Stimulated activated naive B cell treated with anti-CD40 and anti-IgM and Interleukin-4, amounts not matched to agents 10 μg/mL and 1 μg/mL and 100 μg/mL, for 72 hours (primary cell): ENCODE results near the gene HEXA.
"Not testable (repeated sequence)": the region's sequence is repeated elsewhere in the genome, so short reads cannot be mapped to it uniquely, and the experiment has no call there.

ENCODE experiments used
- ATAC-seq, 2 donors: fragments of 150-1000 bp; cut with Tn5 transposase; replicated peaks; 2 replicates each; pipeline ENCODE4 v1.10.0; 2021; ENCODE audit warnings: moderate library complexity in 1 of 2
- DNase-seq: peaks from one replicate; pipeline ENCODE4 v3.0.0; 2021
- H3K27ac Mint-ChIP-seq: one replicate; pipeline ENCODE4 v1.8.0; 2022; ENCODE audit warnings: mild to moderate bottlenecking, mixed read lengths
- H3K27me3 Mint-ChIP-seq, 2 donors: one replicate each; pipeline ENCODE4 v1.8.0; 2022; ENCODE audit warnings: mixed read lengths in 2 of 2
- H3K36me3 Mint-ChIP-seq, 2 donors: one replicate each; pipeline ENCODE4 v1.8.0; 2022; ENCODE audit warnings: mixed read lengths in 2 of 2, mild to moderate bottlenecking in 1 of 2
- H3K4me1 Mint-ChIP-seq, 2 donors: one replicate each; pipeline ENCODE4 v1.8.0; 2022; ENCODE audit warnings: mixed read lengths in 2 of 2, mild to moderate bottlenecking in 1 of 2
- H3K4me3 Mint-ChIP-seq, 2 donors: one replicate each; pipeline ENCODE4 v1.8.0; 2022; ENCODE audit warnings: mild to moderate bottlenecking in 2 of 2, mixed read lengths in 2 of 2, moderate library complexity in 1 of 2
- H3K9me3 Mint-ChIP-seq, 2 donors: one replicate each; pipeline ENCODE4 v1.8.0; 2022; ENCODE audit warnings: mixed read lengths in 2 of 2, mild to moderate bottlenecking in 1 of 2

The HEXA gene

DNA sequence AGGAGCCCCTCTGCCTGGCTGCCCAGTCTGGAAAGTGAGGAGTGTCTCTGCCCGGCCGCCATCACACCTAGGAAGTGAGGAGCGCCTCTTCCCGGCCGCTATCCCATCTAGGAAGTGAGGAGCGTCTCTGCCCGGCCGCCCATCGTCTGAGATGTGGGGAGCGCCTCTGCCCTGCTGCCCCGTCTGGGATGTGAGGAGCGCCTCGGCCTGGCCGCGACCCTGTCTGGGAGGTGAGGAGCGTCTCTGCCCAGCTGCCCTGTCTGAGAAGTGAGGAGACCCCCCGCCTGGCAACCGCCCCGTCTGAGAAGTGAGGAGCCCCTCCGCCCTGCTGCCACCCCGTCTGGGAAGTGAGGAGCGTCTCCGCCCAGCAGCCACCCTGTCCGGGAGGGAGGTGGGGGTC, 20.5 kb upstream of the HEXA start:
- not testable (repeated sequence) for DNase-seq, ATAC-seq
- peaks cover 7 to 21% of the 10 kb centered on the region in 2 donors for H3K27me3 Mint-ChIP-seq

DNA sequence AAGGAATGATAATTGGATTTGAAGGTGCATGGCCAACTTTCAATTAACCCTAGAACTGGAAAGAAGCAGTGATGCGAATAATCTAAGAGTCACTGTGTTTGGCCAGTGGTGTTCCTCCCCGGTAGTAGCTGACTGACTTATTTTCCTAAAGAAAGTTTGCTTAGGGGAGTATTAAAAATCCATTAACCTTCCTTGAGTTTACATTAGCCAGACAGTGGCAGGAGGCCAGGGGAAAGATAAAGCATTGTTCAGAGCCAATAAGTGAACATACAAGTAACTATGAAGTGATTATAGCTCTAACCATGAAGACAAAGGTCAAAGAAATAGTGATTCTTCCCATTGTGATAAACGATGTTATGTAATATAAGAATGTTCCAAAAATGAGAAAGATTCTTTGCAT, 13.4 kb upstream of the HEXA start:
- no peak overlapping the region for H3K4me3 Mint-ChIP-seq
- H3K27ac Mint-ChIP-seq: no peak overlapping the region
- H3K27me3 Mint-ChIP-seq: peaks cover 13 to 31% of the 10 kb centered on the region in 2 donors
- H3K4me1 Mint-ChIP-seq: no peaks in the 10 kb centered on the region
- H3K36me3 Mint-ChIP-seq: no peaks in the 10 kb centered on the region
- peaks cover 0 to 1% of the 10 kb centered on the region in 2 donors for H3K9me3 Mint-ChIP-seq
- no peak for DNase-seq
- ATAC-seq: no peak

More for the DNA sequence above, 20.5 kb upstream of the HEXA start:
- not testable (repeated sequence) for H3K27ac Mint-ChIP-seq, H3K4me1 Mint-ChIP-seq, H3K4me3 Mint-ChIP-seq, H3K36me3 Mint-ChIP-seq, H3K9me3 Mint-ChIP-seq

DNA sequence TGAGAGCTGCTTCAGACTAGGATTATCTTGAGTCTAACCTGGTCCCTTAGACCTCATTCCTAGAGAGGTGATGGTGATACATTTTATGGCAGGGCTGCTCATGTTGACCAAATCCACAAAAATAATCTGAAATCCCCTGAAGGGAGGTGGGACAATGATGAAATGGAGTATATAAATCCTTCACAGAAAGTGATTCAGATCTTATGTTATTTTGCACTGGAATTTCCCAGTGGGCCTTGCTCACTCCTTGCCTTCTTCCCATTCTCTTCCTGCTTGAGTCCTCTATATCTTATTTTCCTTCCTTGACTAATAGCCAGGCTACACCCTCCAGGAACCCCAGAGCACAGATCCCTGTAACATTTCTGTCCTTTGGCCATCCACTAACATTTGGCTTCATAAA, 11.9 kb upstream of the HEXA start:
- peaks cover 0 to 1% of the 10 kb centered on the region in 2 donors for H3K9me3 Mint-ChIP-seq
- no peaks in the 10 kb centered on the region for H3K4me1 Mint-ChIP-seq
- DNase-seq (no peak), ATAC-seq (no peak)
- no peak overlapping the region for H3K4me3 Mint-ChIP-seq
- peaks cover 19 to 39% of the 10 kb centered on the region in 2 donors for H3K27me3 Mint-ChIP-seq
- no peaks in the 10 kb centered on the region for H3K36me3 Mint-ChIP-seq
- no peak overlapping the region for H3K27ac Mint-ChIP-seq

DNA sequence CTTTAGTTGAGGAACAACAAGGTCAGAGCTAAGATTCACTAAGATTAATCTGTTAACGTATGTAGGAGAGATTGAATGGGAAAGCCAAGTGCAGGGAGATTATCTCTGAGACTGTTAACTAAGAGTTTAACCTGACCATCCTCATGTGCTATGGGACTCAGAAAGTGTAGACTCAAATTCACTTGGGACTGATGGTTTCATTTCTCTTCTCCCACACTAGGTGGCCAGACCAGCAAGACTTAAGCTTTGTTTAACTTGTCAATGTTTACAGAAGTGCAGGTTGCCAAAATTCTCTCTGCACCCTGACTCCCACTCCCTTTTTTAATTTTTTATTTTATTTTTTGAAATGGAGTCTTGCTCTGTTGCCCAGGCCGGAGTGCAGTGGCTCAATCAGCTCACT, 6.3 kb upstream of the HEXA start:
- no peaks in the 10 kb centered on the region for H3K9me3 Mint-ChIP-seq

DNA sequence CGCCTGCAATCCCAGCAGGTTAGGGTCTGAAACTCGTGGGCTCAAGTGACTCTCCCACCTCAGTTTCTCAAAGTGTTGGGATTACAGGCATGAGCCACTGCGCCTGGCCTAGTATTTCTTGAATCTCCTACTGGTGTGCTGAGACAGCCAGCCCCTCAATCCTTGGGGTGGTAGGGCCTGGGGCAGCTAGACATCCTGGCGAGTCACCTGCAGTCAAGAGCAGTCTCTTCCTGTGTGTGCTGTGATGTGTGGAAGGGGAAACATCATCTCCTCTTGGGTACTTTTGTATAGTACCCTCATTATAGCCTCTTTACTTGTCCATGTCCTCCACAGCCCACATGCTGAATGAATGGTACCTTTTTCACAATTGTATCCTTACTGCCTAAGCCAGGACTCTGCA, 4.9 kb upstream of the HEXA start:
- no peak overlapping the region for H3K4me3 Mint-ChIP-seq
- no peaks in the 10 kb centered on the region for H3K9me3 Mint-ChIP-seq
- DNase-seq: no peak
- H3K27me3 Mint-ChIP-seq: peaks cover 19 to 26% of the 10 kb centered on the region in 2 donors
- H3K27ac Mint-ChIP-seq: no peak overlapping the region
- peaks cover 0 to 4% of the 10 kb centered on the region in 2 donors for H3K36me3 Mint-ChIP-seq
- ATAC-seq: no peak
- H3K4me1 Mint-ChIP-seq: peaks cover 17 to 23% of the 10 kb centered on the region in 2 donors

More for the DNA sequence above, 6.3 kb upstream of the HEXA start:
- peaks cover 11% of the 10 kb centered on the region in 2 donors for H3K4me1 Mint-ChIP-seq
- H3K36me3 Mint-ChIP-seq: no peaks in the 10 kb centered on the region
- H3K4me3 Mint-ChIP-seq: no peak overlapping the region
- ATAC-seq: no peak
- no peak overlapping the region for H3K27ac Mint-ChIP-seq
- no peak for DNase-seq
- H3K27me3 Mint-ChIP-seq: peaks cover 19 to 27% of the 10 kb centered on the region in 2 donors

DNA sequence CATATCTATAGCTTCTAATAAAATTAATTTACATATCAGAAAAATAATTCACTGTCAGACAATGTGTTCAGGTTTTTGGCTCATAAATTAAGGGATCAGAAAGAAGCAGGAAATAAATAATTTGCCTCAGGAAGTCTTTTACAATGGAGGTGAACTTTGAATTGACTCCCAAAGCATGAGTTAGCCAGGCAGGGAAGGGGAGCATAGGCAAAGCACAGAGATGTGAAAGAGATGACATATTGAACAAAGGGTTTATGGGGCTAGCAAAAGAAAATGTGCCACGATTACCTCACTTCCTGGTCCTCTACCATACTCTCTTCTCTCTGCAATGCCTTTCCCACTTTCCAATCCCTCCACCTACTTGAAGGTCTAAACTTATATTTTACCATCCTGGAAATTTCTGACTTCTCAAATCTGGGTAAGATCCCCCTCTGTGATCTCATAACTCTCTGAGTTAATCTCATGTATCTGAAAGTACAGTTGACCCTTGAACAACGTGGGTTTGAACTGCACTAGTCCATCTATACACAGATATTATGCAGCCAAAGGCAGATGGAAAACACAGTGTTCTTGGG, 4.1 kb upstream of the HEXA start:
- Mint-ChIP-seq H3K36me3 (peaks cover 0 to 12% of the 10 kb centered on the region in 2 donors), H3K4me1 (peaks cover 25 to 31% of the 10 kb centered on the region in 2 donors), H3K27ac (no peak overlapping the region), H3K4me3 (no peak overlapping the region), H3K27me3 (peaks cover 14 to 18% of the 10 kb centered on the region in 2 donors), H3K9me3 (no peaks in the 10 kb centered on the region)
- DNase-seq (no peak), ATAC-seq (no peak)

DNA sequence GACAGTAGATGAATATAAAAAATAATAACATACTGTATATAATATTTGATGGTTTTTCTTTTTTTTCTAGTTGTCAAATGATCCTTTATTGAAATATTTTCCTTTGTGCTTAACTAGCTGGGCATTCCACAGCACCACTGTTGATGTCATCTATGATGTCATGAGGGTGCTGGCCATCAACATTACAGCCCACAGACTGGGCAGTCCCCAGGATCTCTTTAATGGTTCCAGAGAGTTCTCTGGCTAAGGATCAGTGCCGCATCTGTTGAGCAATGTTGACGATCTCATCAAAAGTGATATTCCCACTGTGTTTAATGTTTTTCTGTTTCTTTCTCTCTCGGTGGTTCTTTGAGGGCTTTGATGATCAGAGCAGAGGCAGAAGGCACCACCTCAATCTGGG, 3.3 kb upstream of the HEXA start:
- not testable (repeated sequence) for H3K9me3 Mint-ChIP-seq, H3K4me3 Mint-ChIP-seq, DNase-seq, ATAC-seq, H3K27ac Mint-ChIP-seq
- Mint-ChIP-seq H3K27me3 (peaks cover 9 to 12% of the 10 kb centered on the region in 2 donors), H3K36me3 (peaks cover under 1 to 19% of the 10 kb centered on the region in 2 donors), H3K4me1 (peaks cover 32 to 40% of the 10 kb centered on the region in 2 donors)

DNA sequence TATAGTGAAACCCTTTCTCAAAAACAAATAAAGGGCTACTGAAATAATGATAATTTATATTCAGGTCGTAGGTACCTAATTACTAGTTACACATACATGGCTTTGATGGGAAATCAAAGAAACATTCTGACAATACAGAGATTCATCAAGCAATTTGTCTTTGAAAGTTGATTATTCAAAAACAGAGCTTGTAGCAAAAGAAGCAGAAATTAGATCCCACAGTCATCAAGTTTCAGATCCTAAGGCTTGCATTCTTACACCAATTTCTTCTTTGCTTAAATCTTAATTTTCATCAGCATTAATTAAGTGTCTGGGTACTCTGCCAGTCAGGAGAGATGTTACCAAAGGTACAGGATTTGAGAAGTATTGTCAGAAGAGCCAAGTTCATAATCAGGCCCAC, 1.5 kb upstream of the HEXA start:
- Mint-ChIP-seq H3K4me3 (no peak overlapping the region), H3K27me3 (no peaks in the 10 kb centered on the region), H3K4me1 (peaks cover 40 to 58% of the 10 kb centered on the region in 2 donors), H3K36me3 (peaks cover 9 to 27% of the 10 kb centered on the region in 2 donors), H3K9me3 (no peaks in the 10 kb centered on the region), H3K27ac (no peak overlapping the region)
- no peak for ATAC-seq
- DNase-seq: no peak

DNA sequence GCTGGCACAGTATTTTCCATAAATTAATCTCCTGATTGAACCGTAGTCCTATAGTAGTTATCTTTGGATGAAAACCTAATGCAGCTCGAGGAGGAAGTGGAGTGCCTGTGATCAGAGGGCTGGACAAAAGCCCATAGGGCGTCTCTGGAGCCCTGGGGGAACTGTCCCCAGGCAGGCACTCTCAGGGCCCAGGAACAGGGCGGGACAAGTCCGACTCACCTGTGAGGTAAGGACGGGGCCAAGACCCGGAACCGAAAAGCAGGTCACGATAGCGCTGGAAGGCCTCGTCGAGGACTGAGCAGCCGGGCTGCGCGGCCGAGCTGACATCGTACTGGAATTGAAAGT, 341 bp downstream of the HEXA start:
- H3K9me3 Mint-ChIP-seq: no peaks in the 10 kb centered on the region
- H3K4me3 Mint-ChIP-seq: peak overlapping the region; percentile 95 to 97
- ATAC-seq: peak; percentile 63 to 67
- peaks cover 11 to 33% of the 10 kb centered on the region in 2 donors for H3K36me3 Mint-ChIP-seq
- no peaks in the 10 kb centered on the region for H3K27me3 Mint-ChIP-seq
- DNase-seq: no peak
- peaks cover 38 to 64% of the 10 kb centered on the region in 2 donors for H3K4me1 Mint-ChIP-seq
- peak overlapping the region; percentile 99 for H3K27ac Mint-ChIP-seq

DNA sequence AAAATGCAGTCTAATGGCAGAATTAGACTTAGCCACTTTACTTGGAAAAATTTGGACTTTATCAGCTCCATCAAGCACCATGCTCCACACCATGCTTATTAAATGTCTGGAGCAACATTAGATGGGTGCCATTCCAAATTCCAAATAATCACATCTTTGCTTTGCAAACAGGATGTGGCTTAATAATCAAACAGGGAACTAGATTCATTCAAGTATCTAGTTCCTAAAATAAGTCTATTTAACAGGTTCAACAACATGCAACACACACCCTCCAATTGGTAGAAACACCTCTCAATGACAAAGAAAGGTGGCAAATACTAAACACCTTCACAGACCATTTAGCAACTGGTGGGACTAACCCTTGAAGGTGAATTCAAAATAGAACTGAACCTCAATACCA, 3.5 kb downstream of the HEXA start:
- Mint-ChIP-seq H3K27ac (peak overlapping the region; percentile 69), H3K27me3 (no peaks in the 10 kb centered on the region), H3K4me1 (peaks cover 57 to 88% of the 10 kb centered on the region in 2 donors), H3K4me3 (peak overlapping the region; percentile 36 to 62), H3K9me3 (peaks cover 0 to under 1% of the 10 kb centered on the region in 2 donors), H3K36me3 (peaks cover 19 to 39% of the 10 kb centered on the region in 2 donors)
- ATAC-seq (peak; percentile 6 to 19), DNase-seq (no peak)

DNA sequence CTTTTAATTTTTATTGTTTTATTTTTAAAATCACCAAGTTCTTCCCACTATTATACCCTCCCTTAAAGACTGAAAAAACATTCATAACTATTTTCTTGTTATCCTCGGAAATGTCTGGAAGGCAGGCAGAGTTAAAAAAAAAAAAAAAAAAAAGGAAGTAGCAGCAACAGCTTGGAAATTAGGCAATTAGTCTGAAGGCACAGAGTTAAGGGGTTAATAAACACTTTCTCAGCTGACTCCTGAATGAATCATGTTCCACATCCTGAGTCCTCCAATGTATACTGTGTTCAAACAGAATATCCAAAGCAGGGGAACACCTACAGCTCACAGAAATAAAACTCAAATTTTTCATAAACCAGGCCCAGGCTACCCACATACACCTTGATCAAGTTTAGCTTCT, 5.8 kb downstream of the HEXA start:
- H3K4me1 Mint-ChIP-seq: peaks cover 58 to 89% of the 10 kb centered on the region in 2 donors
- H3K4me3 Mint-ChIP-seq: no peak overlapping the region
- ATAC-seq: no peak
- peaks cover 33 to 45% of the 10 kb centered on the region in 2 donors for H3K36me3 Mint-ChIP-seq
- peaks cover 0 to 7% of the 10 kb centered on the region in 2 donors for H3K9me3 Mint-ChIP-seq
- H3K27ac Mint-ChIP-seq: no peak overlapping the region
- DNase-seq: no peak
- H3K27me3 Mint-ChIP-seq: no peaks in the 10 kb centered on the region

DNA sequence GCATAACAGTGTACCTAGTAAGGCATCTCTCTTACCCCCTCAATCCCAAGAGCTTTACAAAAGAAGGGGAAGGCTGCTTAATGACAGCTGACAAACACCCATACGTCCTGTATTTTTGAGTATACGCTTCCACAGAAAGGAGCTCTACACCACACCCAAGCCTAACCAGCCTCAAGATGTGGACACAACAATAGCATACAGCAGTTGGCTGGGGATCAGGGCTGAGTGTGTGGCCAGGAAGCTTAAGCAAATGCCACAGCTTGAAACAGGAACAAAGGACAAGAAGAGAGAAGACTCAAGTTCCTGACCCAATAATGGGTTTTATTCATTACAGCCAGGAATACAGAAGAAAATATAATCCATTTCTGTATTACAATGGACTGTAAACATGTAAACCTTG, 6.9 kb downstream of the HEXA start:
- H3K27me3 Mint-ChIP-seq: no peaks in the 10 kb centered on the region
- H3K27ac Mint-ChIP-seq: peak overlapping the region; percentile 3
- peaks cover 30 to 36% of the 10 kb centered on the region in 2 donors for H3K36me3 Mint-ChIP-seq
- DNase-seq (no peak), ATAC-seq (no peak)
- H3K4me1 Mint-ChIP-seq: peaks cover 49 to 78% of the 10 kb centered on the region in 2 donors
- H3K9me3 Mint-ChIP-seq: peaks cover 0 to 7% of the 10 kb centered on the region in 2 donors
- peak overlapping the region; percentile 22 for H3K4me3 Mint-ChIP-seq

DNA sequence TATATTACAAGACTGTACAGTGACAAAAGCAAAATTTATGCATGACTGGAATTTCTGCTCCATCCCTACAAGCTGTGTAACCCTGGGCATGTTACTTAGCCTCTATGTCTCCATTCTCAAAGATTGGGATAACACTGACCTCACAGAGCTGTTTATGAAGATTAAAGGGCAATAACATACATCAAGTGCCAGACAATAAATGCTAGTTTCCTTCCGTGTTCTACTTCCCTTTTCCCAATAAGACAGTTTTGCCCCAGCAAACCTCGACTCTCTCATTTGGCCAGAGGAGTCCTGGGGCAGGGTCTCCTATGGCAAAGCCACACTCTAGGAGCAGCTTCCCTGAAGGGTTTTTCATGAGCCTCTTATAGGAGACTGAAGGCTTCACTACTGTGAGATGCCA, 7.5 kb downstream of the HEXA start:
- Mint-ChIP-seq H3K27me3 (no peaks in the 10 kb centered on the region), H3K4me3 (peak overlapping the region in 1 of 2 donors; percentile 22), H3K9me3 (peaks cover 0 to 7% of the 10 kb centered on the region in 2 donors), H3K4me1 (peaks cover 49 to 73% of the 10 kb centered on the region in 2 donors), H3K36me3 (peaks cover 30 to 36% of the 10 kb centered on the region in 2 donors), H3K27ac (no peak overlapping the region)
- no peak for DNase-seq
- ATAC-seq: no peak

DNA sequence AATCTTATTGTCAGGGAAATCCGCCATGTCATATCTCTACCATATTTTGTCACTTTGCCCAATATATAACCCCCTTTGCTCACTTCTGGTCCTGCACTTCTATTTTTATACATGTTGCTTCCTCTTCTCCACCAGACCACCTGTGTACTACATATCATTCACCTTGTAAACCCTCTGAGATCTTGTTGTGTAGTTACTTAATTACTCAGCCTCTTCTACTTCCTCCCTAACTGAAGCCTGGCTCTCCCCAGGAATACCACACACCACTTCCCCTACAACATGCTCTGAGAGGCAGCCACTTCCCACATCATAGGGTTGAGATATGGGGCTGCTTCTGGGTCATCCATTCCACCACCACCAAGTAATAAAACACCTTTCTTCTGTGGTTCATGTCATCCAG, 10.0 kb downstream of the HEXA start:
- H3K27me3 Mint-ChIP-seq: no peaks in the 10 kb centered on the region
- ATAC-seq (peak; percentile 96 to 97), DNase-seq (peak; percentile 37)
- H3K9me3 Mint-ChIP-seq: peaks cover 0 to 7% of the 10 kb centered on the region in 2 donors
- peak overlapping the region in 1 of 2 donors; percentile 1 for H3K4me3 Mint-ChIP-seq
- H3K27ac Mint-ChIP-seq: peak overlapping the region; percentile 14
- H3K36me3 Mint-ChIP-seq: peaks cover 22 to 25% of the 10 kb centered on the region in 2 donors
- H3K4me1 Mint-ChIP-seq: peaks cover 38 to 53% of the 10 kb centered on the region in 2 donors

DNA sequence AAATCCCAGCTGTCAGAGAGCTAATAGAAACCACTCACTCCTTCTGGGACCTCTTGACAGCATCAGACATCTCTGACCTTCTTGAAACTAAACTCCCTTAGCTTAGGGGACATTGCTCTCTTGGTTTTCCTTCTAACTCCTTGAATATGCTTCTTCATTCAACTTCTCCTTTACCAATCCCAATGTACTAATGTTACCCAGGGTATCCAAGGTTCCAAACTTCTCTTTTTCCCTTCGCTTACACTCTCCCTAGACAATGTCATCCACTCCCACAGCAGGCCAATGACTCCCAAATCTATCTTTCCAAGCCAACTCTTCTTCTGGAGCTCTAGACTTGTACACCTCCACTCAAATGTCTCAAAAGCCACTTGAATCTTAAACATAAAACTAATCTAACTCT, 14.6 kb downstream of the HEXA start:
- no peak for DNase-seq
- no peaks in the 10 kb centered on the region for H3K27me3 Mint-ChIP-seq
- no peaks in the 10 kb centered on the region for H3K9me3 Mint-ChIP-seq

More for the DNA sequence above, 14.6 kb downstream of the HEXA start:
- Mint-ChIP-seq H3K27ac (no peak overlapping the region), H3K36me3 (peaks cover 6 to 25% of the 10 kb centered on the region in 2 donors), H3K4me3 (no peak overlapping the region), H3K4me1 (peaks cover 19 to 26% of the 10 kb centered on the region in 2 donors)
- no peak for ATAC-seq
